Psoas muscle (tissue), 8 donors: ENCODE data around the gene MICAL3. TPM values are rescaled to one million over a fixed set of nuclear protein-coding genes. Genes with fewer than 3 reads are reported as not detected.
"Not testable (repeated sequence)": the region's sequence is repeated elsewhere in the genome, so short reads cannot be mapped to it uniquely, and the experiment has no call there.

Experiments
- ATAC-seq, 4 donors: fragments of 200-7000 bp; cut with Tn5 transposase; one replicate each; pipeline ENCODE4 v1.9.1; 2020; ENCODE audit warnings: moderate library complexity in 3 of 4, mild to moderate bottlenecking in 2 of 4
- DNase-seq, 2 donors: peaks; one replicate each; pipeline ENCODE4 v3.0.0-alpha.2; 2020
- H3K27ac ChIP-seq: fragments of 200-600 bp; one replicate; pipeline ENCODE4 v1.8.0; 2022
- H3K27me3 ChIP-seq, 3 donors: fragments of 200-600 bp in 1 of 3; one replicate each; pipeline versions ENCODE4 v1.6.1 to v1.8.0; 2013 to 2022; ENCODE audit warnings: low read length in 2 of 3, mild to moderate bottlenecking in 2 of 3, moderate library complexity in 1 of 3; ENCODE audit not compliant: insufficient read depth in 3 of 3
- H3K36me3 ChIP-seq, 2 donors: fragments of 200-600 bp in 1 of 2; one replicate each; pipeline versions ENCODE4 v1.6.1 to v1.8.0; 2013 to 2022; ENCODE audit warnings: low read depth in 1 of 2, mild to moderate bottlenecking in 1 of 2, moderate library complexity in 1 of 2; ENCODE audit not compliant: insufficient read depth in 1 of 2
- H3K4me1 ChIP-seq: fragments of 200-600 bp; one replicate; pipeline ENCODE4 v1.8.0; 2022
- H3K4me3 ChIP-seq: fragments of 200-600 bp; one replicate; pipeline ENCODE4 v1.8.0; 2022; ENCODE audit warnings: mild to moderate bottlenecking
- H3K9me3 ChIP-seq: fragments of 200-600 bp; one replicate; pipeline ENCODE4 v1.8.0; 2022
- WGBS, 3 donors: extraction: QIAGEN DNeasy Blood & Tissue Kit; methylation state at CpG; one replicate each; pipeline versions ENCODE4 v1.1.6 to v1.1.7; 2013; 5-methylcytosine and 5-hydroxymethylcytosine counted together
- intact Hi-C, 2 donors: fragments of 100-400 bp; cut with DNase I; formaldehyde crosslinking; loops; one replicate each; pipeline versions ENCODE4 v1.11.0 to v1.14.2; 2022
- polyA plus RNA-seq, 3 donors: library from polyadenylated mRNA; stranded (reverse); fragments of 200-250 nt; gene quantifications; one replicate each; pipeline ENCODE4 v1.2.3, GENCODE V29; 2013
- total RNA-seq, 4 donors: library from RNA; stranded (reverse); fragmentation: NEBNext Ultra II Directional in 2 of 4; extraction: Animal tissue kit (Norgen Biotek cat#: 25700) in 2 of 4; gene quantifications; one replicate each; pipeline versions ENCODE4 v1.2.1 to v1.2.4, GENCODE V29; 2021 to 2023
- TF ChIP-seq, protein P1 (sequence below): fragments of 200-600 bp; IDR thresholded peaks from one replicate; pipeline ENCODE4 v1.8.0; 2022; ENCODE audit warnings: antibody characterized with exemption
- donor health status: healthy with polysubstance abuse.
- donor health status: DM: no; HTN: no; CAD: no; lungs with moderate emphysema.
- donor health status: Bipolar disorder and iron deficiency.
- donor health status: healthy.
- donor health status: DM: yes; HTN: yes; CAD: no.
- donor health status: DM: no; HTN: no; CAD: no.
- donor health status: DM: no; HTN: no; CAD: no.
- donor health status: DM: yes; HTN: yes; CAD: no.

The MICAL3 gene
- total and polyA plus RNA-seq, 7 donors, result 2.1 to 38.3 (median 15.5) TPM

DNA sequence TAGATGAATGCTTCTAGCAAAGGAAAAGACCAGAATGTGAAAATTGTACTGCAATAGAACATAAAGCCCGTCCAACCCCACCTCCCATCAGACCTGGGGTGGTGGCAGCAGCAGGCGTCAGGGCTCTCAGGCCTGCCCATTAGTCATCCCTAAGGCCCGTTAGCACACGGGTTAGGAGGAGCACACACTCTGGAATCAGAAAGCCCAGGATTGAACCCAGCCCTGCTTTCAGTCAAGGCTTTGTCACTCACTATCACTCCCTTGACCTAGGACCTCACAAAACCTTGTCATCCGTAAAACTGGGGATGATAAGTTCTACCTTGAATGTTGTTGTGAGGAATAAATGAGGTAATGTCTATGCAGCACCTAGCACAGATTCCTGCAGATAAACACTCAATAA lies 26.9 kb downstream of the MICAL3 start:
- TF ChIP-seq, protein P1, sequence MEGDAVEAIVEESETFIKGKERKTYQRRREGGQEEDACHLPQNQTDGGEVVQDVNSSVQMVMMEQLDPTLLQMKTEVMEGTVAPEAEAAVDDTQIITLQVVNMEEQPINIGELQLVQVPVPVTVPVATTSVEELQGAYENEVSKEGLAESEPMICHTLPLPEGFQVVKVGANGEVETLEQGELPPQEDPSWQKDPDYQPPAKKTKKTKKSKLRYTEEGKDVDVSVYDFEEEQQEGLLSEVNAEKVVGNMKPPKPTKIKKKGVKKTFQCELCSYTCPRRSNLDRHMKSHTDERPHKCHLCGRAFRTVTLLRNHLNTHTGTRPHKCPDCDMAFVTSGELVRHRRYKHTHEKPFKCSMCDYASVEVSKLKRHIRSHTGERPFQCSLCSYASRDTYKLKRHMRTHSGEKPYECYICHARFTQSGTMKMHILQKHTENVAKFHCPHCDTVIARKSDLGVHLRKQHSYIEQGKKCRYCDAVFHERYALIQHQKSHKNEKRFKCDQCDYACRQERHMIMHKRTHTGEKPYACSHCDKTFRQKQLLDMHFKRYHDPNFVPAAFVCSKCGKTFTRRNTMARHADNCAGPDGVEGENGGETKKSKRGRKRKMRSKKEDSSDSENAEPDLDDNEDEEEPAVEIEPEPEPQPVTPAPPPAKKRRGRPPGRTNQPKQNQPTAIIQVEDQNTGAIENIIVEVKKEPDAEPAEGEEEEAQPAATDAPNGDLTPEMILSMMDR, result no peak
- Histone ChIP-seq H3K9me3 (no peaks in the 10 kb centered on the region), H3K36me3 (no peaks in the 10 kb centered on the region), H3K4me3 (no peak overlapping the region), H3K27ac (no peak overlapping the region), H3K27me3 (no peaks in the 10 kb centered on the region), H3K4me1 (peaks cover 16% of the 10 kb centered on the region)
- DNase-seq, result no peak
- WGBS, 3 donors, result 82 to 93% (median 86%) methylated on average over 5 of the region's 5 CpGs
- intact Hi-C loops, result no loop called here
- no peak for ATAC-seq

DNA sequence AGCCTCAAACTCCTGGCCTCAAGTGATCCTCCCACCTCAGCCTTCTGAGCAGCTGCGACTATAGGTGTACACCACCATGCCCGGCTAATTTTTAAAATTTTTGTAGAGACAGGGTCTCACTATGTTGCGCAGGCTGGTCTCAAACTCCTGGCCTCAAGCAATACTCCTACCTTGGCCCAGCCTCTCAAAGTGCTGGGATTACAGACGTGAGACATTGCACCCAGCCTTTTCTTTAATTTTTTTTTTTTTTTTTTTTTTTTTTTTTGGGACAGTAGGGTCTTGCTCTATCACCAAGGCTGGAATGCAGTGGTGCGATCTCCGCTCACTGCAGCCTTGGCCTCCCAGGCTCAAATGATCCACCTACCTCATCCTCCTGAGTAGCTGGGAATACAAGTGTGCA lies 29.1 kb downstream of the MICAL3 start:
- H3K36me3 ChIP-seq, intact Hi-C loops, H3K27me3 ChIP-seq, H3K27ac ChIP-seq, H3K9me3 ChIP-seq, H3K4me3 ChIP-seq, ATAC-seq, DNase-seq: not testable (repeated sequence)
- 95 to 96% (median 95%) methylated on average over 6 of the region's 6 CpGs for WGBS, 3 donors
- H3K4me1 ChIP-seq, result peaks cover 33% of the 10 kb centered on the region

DNA sequence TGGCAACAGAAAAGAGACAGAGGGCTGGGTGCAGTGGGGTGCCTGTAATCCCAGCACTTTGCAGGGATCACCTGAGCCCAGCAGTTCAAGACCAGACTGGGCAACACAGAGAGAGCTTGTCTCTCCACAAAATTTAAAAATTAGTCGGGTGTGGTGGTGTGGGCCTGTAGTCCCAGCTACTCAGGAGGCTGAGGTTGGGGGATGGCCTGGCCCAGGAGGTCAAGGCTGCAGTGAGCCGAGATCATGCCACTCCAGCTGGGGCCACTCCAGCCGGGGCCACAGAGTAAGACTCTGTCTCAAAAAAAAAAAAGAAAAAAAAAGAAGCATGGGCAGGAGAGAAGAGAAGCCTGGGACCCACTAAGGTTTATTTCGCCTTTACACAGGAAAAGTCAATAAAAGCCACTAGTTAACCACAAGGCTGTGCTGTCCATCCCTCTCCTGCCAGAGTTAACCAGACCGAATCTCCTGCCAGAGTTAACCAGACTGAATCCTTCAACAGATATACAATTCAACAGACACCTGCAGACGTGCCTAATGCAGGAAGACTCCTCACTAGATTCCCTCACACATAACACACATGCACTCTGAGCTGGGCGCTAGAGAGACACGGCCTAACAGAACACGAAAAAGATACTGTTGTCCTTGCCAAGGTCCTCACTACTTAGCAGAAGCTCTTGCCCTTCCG lies 29.8 kb downstream of the MICAL3 start:
- Histone ChIP-seq H3K36me3 (no peaks in the 10 kb centered on the region), H3K27me3 (no peaks in the 10 kb centered on the region), H3K9me3 (no peaks in the 10 kb centered on the region), H3K27ac (no peak overlapping the region), H3K4me3 (no peak overlapping the region), H3K4me1 (peaks cover 31% of the 10 kb centered on the region)
- no peak for DNase-seq
- TF ChIP-seq, protein P1, result no peak
- no peak for ATAC-seq
- intact Hi-C loops, result no loop called here
- 72 to 88% (median 85%) methylated on average over 9 to 10 of the region's 10 CpGs for WGBS, 3 donors

DNA sequence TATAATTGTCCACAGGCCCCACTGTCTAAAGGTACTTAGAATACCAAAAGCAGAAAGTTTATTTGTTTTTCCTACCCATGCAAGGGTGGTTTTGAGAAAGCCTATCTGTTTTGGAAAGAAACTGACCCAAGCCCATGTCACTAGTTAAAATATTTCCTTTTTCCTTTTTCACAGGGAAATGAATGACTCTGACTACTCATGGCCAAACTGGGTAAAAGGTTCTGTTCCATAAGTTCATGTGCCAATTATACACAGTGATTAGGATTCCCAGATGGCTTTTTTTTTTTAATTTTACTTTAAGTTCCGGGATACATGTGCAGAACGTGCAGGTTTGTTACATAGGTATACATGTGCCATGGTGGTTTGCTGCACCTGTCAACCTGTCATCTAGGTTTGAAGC lies 31.4 kb downstream of the MICAL3 start:
- H3K4me1 ChIP-seq, result peaks cover 29% of the 10 kb centered on the region
- H3K4me3 ChIP-seq, DNase-seq, H3K27ac ChIP-seq, H3K9me3 ChIP-seq, H3K27me3 ChIP-seq, ATAC-seq, intact Hi-C loops, H3K36me3 ChIP-seq: not testable (repeated sequence)
- 75 to 86% (median 86%) methylated on average over 2 of the region's 2 CpGs for WGBS, 3 donors

DNA sequence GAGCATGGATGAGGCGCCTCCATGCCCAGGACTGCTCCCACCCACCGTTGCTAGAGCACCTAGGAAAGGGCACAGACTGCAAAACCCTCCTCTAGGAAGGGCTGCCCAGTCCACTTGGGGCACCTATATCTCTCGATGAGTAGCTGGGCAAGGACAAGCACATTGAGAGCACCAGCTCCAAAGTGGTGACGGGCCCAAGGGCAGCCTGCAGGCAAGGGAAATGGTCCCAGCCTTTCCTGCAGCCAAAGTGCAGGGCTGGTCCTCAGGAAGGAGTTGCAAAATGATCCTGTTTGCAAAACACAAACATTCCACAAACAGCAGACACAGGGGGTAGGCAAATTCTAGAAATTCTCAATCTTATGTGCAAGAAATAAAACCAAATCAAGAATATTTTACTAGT lies 32.4 kb downstream of the MICAL3 start:
- H3K27ac ChIP-seq, intact Hi-C loops, H3K4me3 ChIP-seq, DNase-seq, H3K27me3 ChIP-seq, H3K9me3 ChIP-seq, H3K36me3 ChIP-seq, ATAC-seq: not testable (repeated sequence)
- WGBS, 3 donors, result 64 to 77% (median 70%) methylated on average over 4 of the region's 4 CpGs
- H3K4me1 ChIP-seq, result peaks cover 29% of the 10 kb centered on the region

DNA sequence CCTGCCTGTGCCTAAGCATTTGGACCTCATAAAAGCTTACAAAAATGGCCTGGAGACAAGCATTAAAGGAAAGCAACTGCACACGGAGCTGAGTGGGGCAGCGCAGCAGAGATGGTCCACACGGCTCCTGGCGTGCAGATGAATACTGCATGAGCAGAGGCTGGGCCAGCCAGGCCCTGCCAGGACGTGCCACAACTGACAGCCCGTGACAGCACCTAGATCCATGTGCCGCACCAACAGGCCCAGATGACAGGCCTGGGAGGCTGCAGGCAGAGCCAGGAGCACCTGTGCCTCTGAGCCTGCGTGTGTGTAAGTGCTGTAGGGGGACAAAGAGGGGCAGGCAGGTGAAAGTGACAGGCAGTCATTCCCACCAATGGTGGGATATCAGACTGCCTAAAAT lies 33.4 kb downstream of the MICAL3 start:
- ATAC-seq, result peak; percentile 63 to 80 (median 68)
- peaks cover 29% of the 10 kb centered on the region for H3K4me1 ChIP-seq

More for the DNA sequence above, 33.4 kb downstream of the MICAL3 start:
- Histone ChIP-seq H3K27me3 (no peaks in the 10 kb centered on the region), H3K36me3 (no peaks in the 10 kb centered on the region), H3K4me3 (no peak overlapping the region), H3K9me3 (no peaks in the 10 kb centered on the region), H3K27ac (peak overlapping the region; percentile 10)
- WGBS, 3 donors, result 51 to 69% (median 64%) methylated on average over 8 of the region's 8 CpGs
- TF ChIP-seq, protein P1, result no peak
- intact Hi-C loops, result no loop called here
- no peak for DNase-seq
